Endometrial microvascular endothelial cells (primary cell): Measurements from ENCODE around the gene PRKCH. TPM values are rescaled to one million over a fixed set of nuclear protein-coding genes. Genes with fewer than 3 reads are reported as not detected.
"Not testable (repeated sequence)": the region's sequence is repeated elsewhere in the genome, so short reads cannot be mapped to it uniquely, and the experiment has no call there.

Experiments used
- in situ Hi-C: cut with HindIII; loops from 2 replicates; pipeline ENCODE4 v1.10.0; 2017; ENCODE audit warnings: low sequenced_read_pairs, low pct_unique_long_range_greater_than_20kb; ENCODE audit errors: inconsistent ontology term
- total RNA-seq: library from RNA; depleted of rRNA; stranded (reverse); fragments of >200 nt; gene quantifications from one replicate; pipeline ENCODE4 v1.2.3, GENCODE V29; 2015; ENCODE audit errors: inconsistent ontology term

Gene PRKCH
- total RNA-seq, 1 donor from 2014 or later, result 116 TPM

GRCh38 chr14:61519735-61520134 is 198.4 kb downstream of the PRKCH start:
- in situ Hi-C loops, result no loop called here

DNA sequence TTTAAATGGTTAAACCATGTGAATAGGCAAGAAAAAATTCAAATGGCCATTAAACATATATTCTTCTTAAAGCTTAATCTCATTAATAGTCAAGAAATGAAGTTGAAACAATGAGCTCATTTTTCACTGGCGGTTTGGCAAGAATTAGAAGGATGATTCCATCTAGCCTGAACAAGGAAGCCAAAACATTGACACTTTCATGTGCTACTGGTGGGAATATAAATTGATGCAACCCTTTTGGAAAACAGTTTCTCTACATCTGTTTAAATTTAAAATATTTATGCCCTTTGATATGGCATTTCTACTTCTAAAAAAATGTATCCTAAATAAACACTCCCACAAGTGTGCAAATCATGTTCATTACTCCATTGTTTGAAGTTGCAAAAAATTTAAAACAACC is 199.2 kb downstream of the PRKCH start:
- in situ Hi-C loops, result no loop called here

DNA sequence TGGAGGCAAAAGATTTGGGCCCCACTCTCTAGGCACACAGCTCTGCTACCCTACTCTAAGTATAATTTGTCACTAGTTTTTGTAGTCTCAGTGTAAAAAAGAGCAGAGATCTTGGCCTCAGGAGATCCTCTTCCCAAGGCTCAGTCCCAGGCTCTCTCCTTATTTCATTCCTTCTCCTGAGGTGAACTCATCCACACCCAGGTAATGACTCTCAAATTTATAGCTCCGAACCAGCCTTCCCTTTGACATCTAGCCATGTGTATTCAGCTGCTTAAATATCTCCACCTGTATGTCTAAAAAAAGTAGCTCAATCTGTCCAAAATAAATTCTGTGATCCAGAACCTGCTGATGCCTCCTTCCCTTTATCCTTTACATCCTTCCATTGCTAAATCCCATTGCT is 200.4 kb downstream of the PRKCH start:
- in situ Hi-C loops, result no loop called here

DNA sequence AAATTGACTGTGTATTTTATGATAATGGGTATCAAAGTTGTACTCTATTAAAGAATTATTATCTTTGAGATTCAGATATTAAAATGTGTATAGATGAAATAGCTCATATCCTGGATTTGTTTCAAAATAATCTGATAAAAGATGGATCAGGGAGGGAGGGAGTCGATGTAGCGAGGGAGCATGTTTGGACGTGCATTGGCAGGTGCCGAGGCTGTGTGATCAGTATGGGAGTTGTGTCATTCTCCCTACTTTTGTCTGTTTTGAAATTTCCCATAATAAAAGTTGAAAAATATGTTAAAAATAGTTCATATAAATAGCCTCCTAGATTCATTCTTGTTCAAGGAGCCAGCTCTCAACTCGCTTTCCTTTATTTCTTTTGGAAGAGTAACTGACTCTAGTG is 202.4 kb downstream of the PRKCH start:
- in situ Hi-C loops, result no loop called here

- in situ Hi-C loops, result no loop called here
Measured at GRCh38 chr14:61524211-61524806, 202.9 kb downstream of the PRKCH start.

DNA sequence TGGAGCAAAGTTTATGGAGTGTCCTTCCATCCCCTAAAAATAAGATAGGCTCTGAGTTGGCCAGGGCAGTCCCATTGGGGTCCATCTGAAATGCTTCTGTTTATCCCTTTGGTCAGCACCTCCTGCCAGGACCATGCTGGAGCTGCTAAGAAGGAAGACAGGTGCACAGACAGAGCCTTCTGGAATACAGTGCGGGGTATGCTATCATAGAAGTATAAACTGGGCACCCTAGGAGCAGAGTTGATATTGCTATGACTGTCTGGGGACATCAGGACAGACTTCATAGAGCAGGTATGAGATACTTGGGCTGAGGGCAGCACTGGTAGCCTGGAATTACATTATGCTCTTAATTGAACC is 203.5 kb downstream of the PRKCH start:
- in situ Hi-C loops, result no loop called here

- in situ Hi-C loops, result no loop called here
Measured at GRCh38 chr14:61525293-61526011, 204.1 kb downstream of the PRKCH start.

DNA sequence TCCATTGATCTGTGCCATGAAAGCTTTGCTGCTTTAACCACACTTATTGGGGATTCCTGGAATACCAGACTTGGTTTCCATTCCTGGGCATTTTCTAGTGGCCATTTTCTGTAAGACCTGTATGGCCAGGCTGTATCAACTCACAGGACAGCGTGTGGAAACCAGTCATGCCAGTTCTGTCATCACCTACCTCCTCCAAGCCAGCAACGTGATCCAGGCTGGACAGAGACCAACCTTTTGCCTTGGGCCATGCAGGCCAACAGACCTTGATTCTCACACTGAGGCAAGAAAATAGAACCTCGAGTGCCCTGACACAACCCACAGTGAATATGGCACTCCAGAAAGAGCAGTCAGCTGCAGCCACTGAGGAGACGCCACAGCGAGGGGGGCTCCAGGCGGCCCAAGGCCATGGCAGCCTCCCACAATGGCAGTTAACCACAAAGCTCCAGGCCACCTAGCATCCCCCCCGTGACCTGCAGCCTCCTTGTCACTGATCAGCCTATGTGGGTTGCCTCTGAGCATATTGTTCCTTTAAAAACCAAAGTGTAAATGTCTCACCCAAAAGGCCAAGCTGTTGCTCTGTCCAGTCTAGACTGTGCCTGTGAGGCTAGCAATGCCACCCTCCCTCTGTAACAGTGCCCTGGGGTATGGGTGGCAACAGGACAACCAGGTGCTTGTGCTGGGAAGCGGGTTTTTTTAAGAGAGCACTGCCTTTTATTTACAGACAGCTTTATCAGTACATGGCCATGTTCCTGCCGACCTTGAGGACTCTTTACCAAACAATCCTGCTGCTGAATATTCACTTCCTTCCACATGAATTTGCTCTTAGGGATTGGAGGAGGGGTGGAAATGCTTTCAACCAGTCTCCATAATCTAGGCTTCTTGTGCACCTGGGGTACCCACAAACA is 205.3 kb downstream of the PRKCH start:
- in situ Hi-C loops, result no loop called here

- in situ Hi-C loops, result no loop called here
Measured at GRCh38 chr14:61527325-61528100, 206.1 kb downstream of the PRKCH start.

DNA sequence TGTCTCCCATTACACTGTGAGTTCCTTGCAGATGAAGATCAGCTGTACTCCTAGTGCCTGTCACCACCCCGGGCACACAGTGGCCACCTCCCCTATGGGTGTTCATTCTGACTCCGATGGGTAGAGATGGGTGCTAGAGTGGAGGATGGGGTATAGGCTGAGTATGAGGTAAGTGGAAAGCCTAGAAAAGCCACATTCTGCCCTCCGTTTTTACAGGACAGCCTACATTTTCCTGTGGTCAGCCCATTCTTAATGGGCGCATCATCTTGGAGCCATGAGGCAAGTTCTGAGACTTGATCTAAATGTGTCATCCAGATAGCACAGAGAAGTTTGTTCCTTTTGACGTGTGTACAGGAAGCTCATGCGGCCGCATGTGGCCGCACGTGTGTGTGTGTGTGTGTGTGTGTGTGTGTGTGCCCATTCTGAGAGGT is 207.2 kb downstream of the PRKCH start:
- in situ Hi-C loops, result no loop called here

DNA sequence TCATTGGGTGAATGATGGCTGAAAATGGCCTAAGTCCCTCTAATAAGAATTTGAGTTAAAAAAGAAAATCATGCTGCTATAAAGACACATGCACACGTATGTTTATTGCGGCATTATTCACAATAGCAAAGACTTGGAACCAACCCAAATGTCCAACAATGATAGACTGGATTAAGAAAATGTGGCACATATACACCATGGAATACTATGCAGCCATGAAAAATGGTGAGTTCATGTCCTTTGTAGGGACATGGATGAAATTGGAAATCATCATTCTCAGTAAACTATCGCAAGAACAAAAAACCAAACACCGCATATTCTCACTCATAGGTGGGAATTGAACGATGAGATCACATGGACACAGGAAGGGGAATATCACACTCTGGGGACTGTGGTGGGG is 208.0 kb downstream of the PRKCH start:
- in situ Hi-C loops, result not testable (repeated sequence)

GRCh38 chr14:61530296-61530695 is 208.9 kb downstream of the PRKCH start:
- in situ Hi-C loops, result no loop called here

GRCh38 chr14:61530896-61531295 is 209.5 kb downstream of the PRKCH start:
- in situ Hi-C loops, result no loop called here

GRCh38 chr14:61531465-61532122 is 210.2 kb downstream of the PRKCH start:
- in situ Hi-C loops, result no loop called here

- in situ Hi-C loops, result no loop called here
Measured at GRCh38 chr14:61532123-61532505, 210.7 kb downstream of the PRKCH start.

DNA sequence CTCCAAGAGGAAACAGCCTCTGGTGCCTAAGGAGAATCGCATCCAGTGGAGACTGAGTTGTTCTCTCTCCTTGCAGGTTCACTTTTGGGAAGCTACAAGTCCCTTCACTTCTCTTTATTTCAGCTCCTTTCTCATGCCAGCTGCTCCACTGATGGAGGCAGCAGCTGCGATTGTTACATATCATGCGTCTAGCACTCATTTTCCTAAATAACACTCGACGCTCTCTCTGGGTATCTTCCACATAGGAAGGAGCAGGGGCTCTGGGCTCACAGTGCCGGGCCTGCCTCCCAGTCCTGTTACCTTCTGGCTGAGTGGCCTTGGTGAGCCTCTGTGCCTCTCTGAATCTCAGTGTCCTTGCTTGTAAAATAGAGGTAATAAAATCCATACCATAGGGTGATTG is 211.4 kb downstream of the PRKCH start:
- in situ Hi-C loops, result no loop called here

DNA sequence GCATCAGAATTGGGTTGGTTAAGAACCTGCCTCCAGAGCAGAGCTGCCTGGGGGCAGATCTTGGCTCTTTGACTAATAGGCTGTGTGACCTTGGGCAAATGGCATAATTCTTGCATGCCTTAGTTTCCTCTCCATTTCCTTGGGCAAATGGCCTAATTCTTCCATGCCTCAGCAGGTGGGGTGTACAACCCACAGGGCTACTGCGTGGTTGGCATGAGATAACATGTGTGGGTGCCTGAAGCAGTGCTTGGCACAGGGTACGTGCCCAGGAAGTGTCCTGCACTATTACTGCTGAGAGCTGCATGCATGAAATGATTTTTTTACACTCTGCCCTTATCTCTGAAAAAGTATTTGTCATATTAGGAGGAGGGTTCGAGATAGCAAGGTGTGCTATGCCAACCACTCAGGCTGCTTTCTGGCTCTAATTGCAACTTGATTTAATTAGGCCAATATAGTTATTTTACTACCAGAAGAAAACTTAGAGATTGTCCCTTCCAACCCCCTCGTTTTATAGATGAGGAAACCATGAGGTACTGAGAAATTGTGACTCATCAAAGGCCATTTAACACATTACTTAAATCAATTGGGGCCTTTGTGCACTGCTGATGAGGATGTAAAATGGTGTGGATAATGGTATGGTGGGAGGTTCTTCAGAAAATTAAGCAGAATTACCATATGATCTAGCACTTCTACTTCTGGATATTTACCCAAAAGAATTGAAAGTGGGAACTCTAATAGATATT is 212.3 kb downstream of the PRKCH start:
- in situ Hi-C loops, result no loop called here

- in situ Hi-C loops, result no loop called here
Measured at GRCh38 chr14:61535032-61535431, 213.7 kb downstream of the PRKCH start.
